Neural cell (in vitro differentiated cells): ENCODE data around the gene LMOD1. TPM values are rescaled to one million over a fixed set of nuclear protein-coding genes. Genes with fewer than 3 reads are reported as not detected.
A peak's percentile ranks its signal among the peaks of the same experiment; 100 is the strongest.

ENCODE experiments used
- H2AFZ ChIP-seq: fragments of 200-600, 300-800 bp; sonication (generic), shearing (Covaris generic); 2 replicates; pipeline ENCODE4 v1.6.0; 2014; ENCODE audit warnings: low read depth, mild to moderate bottlenecking, antibody characterized with exemption, low read length, moderate library complexity
- H3F3A ChIP-seq: fragments of 200-600 bp; shearing (Covaris generic); 2 replicates; pipeline ENCODE4 v1.6.1; 2016; ENCODE audit warnings: mild to moderate bottlenecking, moderate library complexity, mixed read lengths, antibody characterized with exemption, low read length; ENCODE audit not compliant: insufficient read depth, poor library complexity, severe bottlenecking
- H3K27ac ChIP-seq: fragments of 200-600, 300-800 bp; sonication (generic), shearing (Covaris generic); 2 replicates; pipeline ENCODE4 v1.5.1; 2014; ENCODE audit warnings: mild to moderate bottlenecking, low read length, moderate library complexity
- H3K27me3 ChIP-seq: fragments of 300-800, 200-600 bp; sonication (generic), shearing (Covaris generic); 2 replicates; pipeline ENCODE4 v1.6.0; 2014; ENCODE audit warnings: mild to moderate bottlenecking, low read depth, low read length, moderate library complexity; ENCODE audit not compliant: insufficient read depth
- H3K36me3 ChIP-seq: fragments of 300-800, 200-600 bp; sonication (generic), shearing (Covaris generic); 2 replicates; pipeline ENCODE4 v1.5.1; 2014; ENCODE audit warnings: mild to moderate bottlenecking, antibody characterized with exemption, low read length, moderate library complexity; ENCODE audit not compliant: insufficient read depth
- H3K4me2 ChIP-seq: fragments of 300-800, 200-600 bp; sonication (generic), shearing (Covaris generic); 2 replicates; pipeline ENCODE4 v1.6.0; 2014; ENCODE audit warnings: mild to moderate bottlenecking, low read length
- H3K4me3 ChIP-seq: fragments of 300-800, 200-600 bp; sonication (generic), shearing (Covaris generic); 2 replicates; pipeline ENCODE4 v1.5.1; 2014; ENCODE audit warnings: mild to moderate bottlenecking, low read length, moderate library complexity
- H3K79me2 ChIP-seq: fragments of 200-600 bp; shearing (Covaris generic); replicated peaks from 2 replicates; pipeline ENCODE4 v1.6.0; 2014; ENCODE audit warnings: mild to moderate bottlenecking, low read length, moderate library complexity; ENCODE audit not compliant: insufficient read depth
- H3K9ac ChIP-seq: fragments of 300-800, 200-600 bp; sonication (generic), shearing (Covaris generic); 2 replicates; pipeline ENCODE4 v1.6.1; 2016; ENCODE audit warnings: mild to moderate bottlenecking, low read length, mixed read lengths
- H3K9me2 ChIP-seq: fragments of 200-600 bp; shearing (Covaris generic); 2 replicates; pipeline ENCODE4 v1.6.1; 2016; ENCODE audit warnings: mild to moderate bottlenecking, low read length, mixed read lengths; ENCODE audit not compliant: insufficient read depth
- H3K9me3 ChIP-seq: fragments of 200-600, 300-800 bp; sonication (generic), shearing (Covaris generic); 2 replicates; pipeline ENCODE4 v1.6.1; 2016; ENCODE audit warnings: mild to moderate bottlenecking, mixed run types, low read length, moderate library complexity, mixed read lengths
- H4K20me1 ChIP-seq: fragments of 200-600 bp; shearing (Covaris generic); 2 replicates; pipeline ENCODE4 v1.6.1; 2016; ENCODE audit warnings: mild to moderate bottlenecking, mixed run types; ENCODE audit not compliant: insufficient read depth
- EP300 ChIP-seq: fragments of 450-650 bp; conservative IDR thresholded peaks from 2 replicates; pipeline ENCODE4 v1.6.1; 2014; ENCODE audit warnings: antibody characterized with exemption, mild to moderate bottlenecking, moderate library complexity; ENCODE audit not compliant: poor library complexity, severe bottlenecking
- EZH2 ChIP-seq: fragments of 200-600, 300-800 bp; shearing (Covaris generic), sonication (generic); IDR thresholded peaks from 2 replicates; pipeline ENCODE4 v1.6.1; 2014; ENCODE audit warnings: antibody characterized with exemption, low read length, borderline replicate concordance, mild to moderate bottlenecking; ENCODE audit not compliant: insufficient read depth, poor library complexity, severe bottlenecking
- MXI1 ChIP-seq: fragments of 450-650 bp; conservative IDR thresholded peaks from 2 replicates; pipeline ENCODE4 v1.6.1; 2014; ENCODE audit warnings: antibody characterized with exemption, mild to moderate bottlenecking; ENCODE audit not compliant: poor library complexity, severe bottlenecking
- POLR2AphosphoS5 ChIP-seq: IDR thresholded peaks from 2 replicates; pipeline ENCODE4 v1.6.1; 2012
- RAD21 ChIP-seq: fragments of 450-650 bp; conservative IDR thresholded peaks from 2 replicates; pipeline ENCODE4 v1.6.1; 2014; ENCODE audit warnings: antibody characterized with exemption, mild to moderate bottlenecking, moderate library complexity
- SMC3 ChIP-seq: fragments of 450-650 bp; conservative IDR thresholded peaks from 2 replicates; pipeline ENCODE4 v1.6.1; 2014; ENCODE audit warnings: antibody characterized with exemption, mild to moderate bottlenecking, moderate library complexity; ENCODE audit not compliant: poor library complexity
- TAF1 ChIP-seq: IDR thresholded peaks from 2 replicates; pipeline ENCODE4 v1.6.1; 2012; ENCODE audit warnings: low read depth
- polyA plus RNA-seq: library from polyadenylated mRNA; depleted of rRNA; stranded (reverse); fragments of >200 nt; gene quantifications from 2 replicates; pipeline ENCODE4 v1.2.3, GENCODE V29; 2014
- TF ChIP-seq, protein P1 (sequence below): fragments of 450-650 bp; IDR thresholded peaks from 2 replicates; pipeline ENCODE4 v1.5.1; 2014; ENCODE audit warnings: antibody characterized with exemption, mild to moderate bottlenecking, moderate library complexity; ENCODE audit not compliant: poor library complexity, severe bottlenecking
- TF ChIP-seq, protein P2 (sequence below): IDR thresholded peaks from 2 replicates; pipeline ENCODE4 v1.6.1; 2012; ENCODE audit warnings: borderline replicate concordance

The LMOD1 gene
- polyA plus RNA-seq, 1 donor from 2014 or later: not detected

DNA sequence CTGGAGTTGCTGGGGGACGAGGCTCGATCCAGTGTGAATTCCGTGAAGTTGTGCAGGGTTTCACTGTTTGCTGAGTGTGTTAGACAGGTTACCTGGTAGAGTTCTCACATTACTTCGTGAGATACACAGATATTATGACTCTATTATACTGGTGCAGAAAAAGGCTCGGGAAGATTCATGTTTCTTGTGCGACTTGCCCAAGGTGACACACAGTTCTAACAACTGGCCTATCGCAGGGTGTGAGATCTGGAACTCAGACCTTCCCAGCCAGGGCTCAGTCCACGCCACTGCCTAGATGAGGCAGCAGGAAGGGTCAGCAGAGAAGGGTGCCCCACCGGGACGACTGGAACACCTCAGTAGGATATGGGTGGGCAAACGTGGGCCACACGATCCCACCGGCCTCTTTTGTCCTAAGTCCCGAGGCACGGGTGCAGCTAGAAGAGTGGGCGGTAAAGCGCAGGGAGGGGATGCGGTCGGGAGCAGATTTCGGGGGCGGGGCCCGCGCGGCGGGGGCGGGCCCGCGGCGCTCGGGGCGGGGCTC is 35.8 kb upstream of the LMOD1 start:
- no peak for TF ChIP-seq MXI1
- TF ChIP-seq TAF1: no peak
- TF ChIP-seq EP300: no peak
- no peak for TF ChIP-seq EZH2
- TF ChIP-seq, protein P1, sequence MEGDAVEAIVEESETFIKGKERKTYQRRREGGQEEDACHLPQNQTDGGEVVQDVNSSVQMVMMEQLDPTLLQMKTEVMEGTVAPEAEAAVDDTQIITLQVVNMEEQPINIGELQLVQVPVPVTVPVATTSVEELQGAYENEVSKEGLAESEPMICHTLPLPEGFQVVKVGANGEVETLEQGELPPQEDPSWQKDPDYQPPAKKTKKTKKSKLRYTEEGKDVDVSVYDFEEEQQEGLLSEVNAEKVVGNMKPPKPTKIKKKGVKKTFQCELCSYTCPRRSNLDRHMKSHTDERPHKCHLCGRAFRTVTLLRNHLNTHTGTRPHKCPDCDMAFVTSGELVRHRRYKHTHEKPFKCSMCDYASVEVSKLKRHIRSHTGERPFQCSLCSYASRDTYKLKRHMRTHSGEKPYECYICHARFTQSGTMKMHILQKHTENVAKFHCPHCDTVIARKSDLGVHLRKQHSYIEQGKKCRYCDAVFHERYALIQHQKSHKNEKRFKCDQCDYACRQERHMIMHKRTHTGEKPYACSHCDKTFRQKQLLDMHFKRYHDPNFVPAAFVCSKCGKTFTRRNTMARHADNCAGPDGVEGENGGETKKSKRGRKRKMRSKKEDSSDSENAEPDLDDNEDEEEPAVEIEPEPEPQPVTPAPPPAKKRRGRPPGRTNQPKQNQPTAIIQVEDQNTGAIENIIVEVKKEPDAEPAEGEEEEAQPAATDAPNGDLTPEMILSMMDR: no peak
- TF ChIP-seq RAD21: no peak
- peak; percentile 20 for TF ChIP-seq POLR2AphosphoS5
- TF ChIP-seq, protein P2, sequence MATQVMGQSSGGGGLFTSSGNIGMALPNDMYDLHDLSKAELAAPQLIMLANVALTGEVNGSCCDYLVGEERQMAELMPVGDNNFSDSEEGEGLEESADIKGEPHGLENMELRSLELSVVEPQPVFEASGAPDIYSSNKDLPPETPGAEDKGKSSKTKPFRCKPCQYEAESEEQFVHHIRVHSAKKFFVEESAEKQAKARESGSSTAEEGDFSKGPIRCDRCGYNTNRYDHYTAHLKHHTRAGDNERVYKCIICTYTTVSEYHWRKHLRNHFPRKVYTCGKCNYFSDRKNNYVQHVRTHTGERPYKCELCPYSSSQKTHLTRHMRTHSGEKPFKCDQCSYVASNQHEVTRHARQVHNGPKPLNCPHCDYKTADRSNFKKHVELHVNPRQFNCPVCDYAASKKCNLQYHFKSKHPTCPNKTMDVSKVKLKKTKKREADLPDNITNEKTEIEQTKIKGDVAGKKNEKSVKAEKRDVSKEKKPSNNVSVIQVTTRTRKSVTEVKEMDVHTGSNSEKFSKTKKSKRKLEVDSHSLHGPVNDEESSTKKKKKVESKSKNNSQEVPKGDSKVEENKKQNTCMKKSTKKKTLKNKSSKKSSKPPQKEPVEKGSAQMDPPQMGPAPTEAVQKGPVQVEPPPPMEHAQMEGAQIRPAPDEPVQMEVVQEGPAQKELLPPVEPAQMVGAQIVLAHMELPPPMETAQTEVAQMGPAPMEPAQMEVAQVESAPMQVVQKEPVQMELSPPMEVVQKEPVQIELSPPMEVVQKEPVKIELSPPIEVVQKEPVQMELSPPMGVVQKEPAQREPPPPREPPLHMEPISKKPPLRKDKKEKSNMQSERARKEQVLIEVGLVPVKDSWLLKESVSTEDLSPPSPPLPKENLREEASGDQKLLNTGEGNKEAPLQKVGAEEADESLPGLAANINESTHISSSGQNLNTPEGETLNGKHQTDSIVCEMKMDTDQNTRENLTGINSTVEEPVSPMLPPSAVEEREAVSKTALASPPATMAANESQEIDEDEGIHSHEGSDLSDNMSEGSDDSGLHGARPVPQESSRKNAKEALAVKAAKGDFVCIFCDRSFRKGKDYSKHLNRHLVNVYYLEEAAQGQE: no peak
- Histone ChIP-seq H3F3A (no peaks in the 10 kb centered on the region), H3K9ac (peak overlapping the region; percentile 90), H3K27me3 (no peaks in the 10 kb centered on the region), H3K27ac (peak overlapping the region; percentile 52), H3K36me3 (no peaks in the 10 kb centered on the region), H2AFZ (peak overlapping the region; percentile 88), H3K9me2 (no peaks in the 10 kb centered on the region), H3K79me2 (peaks cover 29% of the 10 kb centered on the region), H3K9me3 (no peaks in the 10 kb centered on the region), H3K4me3 (peak overlapping the region; percentile 74), H4K20me1 (no peaks in the 10 kb centered on the region), H3K4me2 (peak overlapping the region; percentile 68)

DNA sequence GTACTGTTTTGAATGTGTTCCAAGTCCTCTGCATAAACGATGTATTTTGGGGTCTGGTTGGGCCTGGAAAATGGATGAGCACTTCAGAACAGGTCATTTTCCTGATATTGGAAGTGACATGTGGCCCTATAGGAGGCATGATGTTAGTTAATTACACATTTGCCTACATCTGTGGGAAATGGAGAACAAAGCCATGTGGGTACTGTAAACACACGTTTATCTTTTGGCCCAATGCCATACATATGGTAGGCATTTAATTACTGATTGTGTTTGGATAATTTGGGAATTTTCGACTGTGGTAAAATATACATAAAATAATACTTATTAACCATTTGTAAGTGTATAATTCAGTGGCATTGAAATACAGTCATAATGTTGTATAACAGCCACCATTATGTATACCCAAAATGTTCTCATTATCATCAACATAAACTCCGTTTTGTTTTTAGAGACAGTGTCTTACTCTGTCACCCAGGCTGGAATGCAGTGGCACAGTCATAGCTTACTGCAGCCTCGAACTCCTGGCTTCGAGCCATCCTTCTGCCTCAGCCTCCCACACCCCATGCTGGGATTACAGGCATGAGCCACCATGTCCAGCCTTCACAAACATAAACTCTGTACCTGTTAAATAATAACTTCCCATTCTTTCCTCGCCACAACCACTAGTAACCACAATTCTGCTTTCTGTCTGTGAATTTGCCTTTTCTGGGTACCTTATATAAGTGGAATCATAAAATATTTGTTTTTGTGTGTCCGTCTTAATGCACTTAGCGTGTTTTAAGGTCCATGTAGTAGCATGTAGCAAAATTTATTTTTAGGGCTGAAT is 24.2 kb upstream of the LMOD1 start:
- Histone ChIP-seq H3K9me3 (no peaks in the 10 kb centered on the region), H3K27ac (no peak overlapping the region), H2AFZ (no peak overlapping the region), H3K4me3 (no peak overlapping the region), H3K9me2 (no peaks in the 10 kb centered on the region), H4K20me1 (peaks cover 2% of the 10 kb centered on the region), H3K4me2 (no peak overlapping the region), H3F3A (no peaks in the 10 kb centered on the region), H3K27me3 (no peaks in the 10 kb centered on the region), H3K36me3 (peaks cover 21% of the 10 kb centered on the region), H3K9ac (no peak overlapping the region), H3K79me2 (no peaks in the 10 kb centered on the region)
- TF ChIP-seq, protein P1: no peak
- TF ChIP-seq, protein P2: no peak
- TF ChIP-seq POLR2AphosphoS5: no peak
- no peak for TF ChIP-seq MXI1
- no peak for TF ChIP-seq RAD21
- TF ChIP-seq SMC3: no peak
- TF ChIP-seq TAF1: no peak
- no peak for TF ChIP-seq EP300
- TF ChIP-seq EZH2: no peak
